Right hindlimb (tissue), 1 donor: ENCODE results near the gene PPP4C.
"Not testable (repeated sequence)": the region's sequence is repeated elsewhere in the genome, so short reads cannot be mapped to it uniquely, and the experiment has no call there.

Experiments used
- DNase-seq: peaks from one replicate; pipeline ENCODE4 v3.0.0-alpha.2; 2018

PPP4C gene

DNA sequence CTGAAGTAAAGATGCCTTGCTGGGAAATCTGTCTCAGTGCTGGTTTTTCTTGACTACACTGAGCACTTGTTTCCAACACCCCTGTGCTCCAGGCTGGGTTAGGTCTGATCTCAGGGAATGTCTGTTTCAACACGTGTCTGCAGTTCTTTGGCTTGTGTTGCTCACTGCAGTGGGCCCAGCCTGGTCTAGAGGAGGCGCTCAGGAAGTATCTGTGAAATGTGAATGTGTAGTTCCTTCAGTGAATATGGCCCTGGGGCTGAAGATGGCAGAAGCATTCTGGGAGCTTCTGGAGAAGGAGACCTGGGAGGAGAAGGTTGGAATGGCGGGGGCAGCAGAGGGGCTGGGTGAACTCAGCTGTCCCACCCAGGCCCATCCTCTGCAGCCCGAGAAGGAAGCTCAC lies 28.3 kb downstream of the PPP4C start:
- no peak for DNase-seq

DNA sequence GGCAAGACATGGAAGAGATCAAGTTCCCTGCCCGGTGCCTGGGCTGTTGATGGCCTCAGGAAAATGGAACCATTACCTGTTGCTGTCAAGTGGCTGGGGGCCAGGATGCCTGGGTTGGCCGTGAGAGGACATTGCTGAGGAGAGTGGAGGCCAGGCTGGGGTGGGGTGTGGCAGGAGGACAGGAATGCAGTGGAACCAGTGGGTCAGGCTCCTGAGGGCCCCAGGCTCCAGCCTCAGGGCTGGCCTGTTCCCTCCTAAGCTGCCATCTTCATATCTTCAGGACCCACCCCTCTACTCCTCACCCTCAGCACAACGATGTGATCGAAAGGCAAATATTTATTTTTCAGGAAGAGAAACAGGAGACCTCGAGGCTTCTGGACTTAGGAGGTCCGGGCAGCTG lies 28.7 kb downstream of the PPP4C start:
- no peak for DNase-seq

DNA sequence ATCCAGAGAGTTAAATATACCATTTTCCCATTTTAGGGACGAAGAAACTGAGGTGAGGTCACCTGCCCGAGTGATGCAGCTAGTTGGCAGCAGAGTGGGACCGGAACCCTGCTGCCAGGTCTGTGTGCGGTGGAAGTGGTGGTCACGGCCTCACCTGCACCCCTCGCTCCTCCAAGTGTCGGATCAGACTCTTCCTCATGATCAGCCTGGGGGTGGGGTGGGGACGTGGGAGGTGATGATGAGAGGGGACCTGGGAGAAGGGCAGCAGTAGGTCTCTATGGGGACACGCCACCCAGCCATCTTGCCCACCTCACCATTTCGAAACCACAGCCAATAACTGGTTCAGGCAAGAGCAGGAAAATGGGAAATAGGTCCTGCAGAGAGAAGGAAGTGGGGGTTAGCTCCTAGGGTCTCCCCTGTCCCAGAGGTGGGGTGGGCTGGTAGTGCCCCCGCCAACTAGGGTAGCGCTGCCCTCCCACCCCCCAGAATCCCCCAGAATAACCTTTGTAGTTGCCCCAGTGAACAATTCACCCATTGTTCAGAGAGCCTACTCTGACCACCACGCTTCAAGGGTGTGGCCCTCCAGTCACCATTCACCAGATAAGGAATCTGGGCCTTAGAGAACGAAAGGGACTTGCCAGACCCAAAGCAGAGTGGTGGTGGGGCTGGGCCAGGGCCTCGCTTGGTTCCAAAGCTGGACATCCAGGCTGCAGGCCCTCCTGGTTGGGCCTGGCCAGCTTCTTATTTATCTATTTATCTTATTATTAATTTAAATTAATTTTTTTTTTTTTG lies 32.5 kb downstream of the PPP4C start:
- no peak for DNase-seq

DNA sequence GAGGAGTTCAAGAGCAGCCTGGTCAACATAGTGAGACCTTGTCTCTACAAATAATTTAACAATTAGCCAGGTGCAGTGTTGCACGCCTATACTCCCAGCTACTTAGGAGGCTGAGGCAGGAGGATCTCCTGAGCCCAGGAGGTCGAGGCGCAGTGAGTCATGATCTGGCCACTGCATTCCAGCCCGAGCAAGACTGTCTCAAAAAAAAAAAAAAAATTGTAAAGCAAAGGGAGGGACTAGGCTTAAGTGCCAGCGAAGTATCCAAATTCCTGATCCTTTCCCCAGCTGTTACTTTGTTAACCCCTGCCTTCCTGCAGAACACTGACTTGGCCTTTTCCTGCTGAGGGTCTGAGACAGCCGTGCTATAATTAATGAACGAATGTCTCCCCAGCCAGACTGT lies 34.9 kb downstream of the PPP4C start:
- no peak for DNase-seq

DNA sequence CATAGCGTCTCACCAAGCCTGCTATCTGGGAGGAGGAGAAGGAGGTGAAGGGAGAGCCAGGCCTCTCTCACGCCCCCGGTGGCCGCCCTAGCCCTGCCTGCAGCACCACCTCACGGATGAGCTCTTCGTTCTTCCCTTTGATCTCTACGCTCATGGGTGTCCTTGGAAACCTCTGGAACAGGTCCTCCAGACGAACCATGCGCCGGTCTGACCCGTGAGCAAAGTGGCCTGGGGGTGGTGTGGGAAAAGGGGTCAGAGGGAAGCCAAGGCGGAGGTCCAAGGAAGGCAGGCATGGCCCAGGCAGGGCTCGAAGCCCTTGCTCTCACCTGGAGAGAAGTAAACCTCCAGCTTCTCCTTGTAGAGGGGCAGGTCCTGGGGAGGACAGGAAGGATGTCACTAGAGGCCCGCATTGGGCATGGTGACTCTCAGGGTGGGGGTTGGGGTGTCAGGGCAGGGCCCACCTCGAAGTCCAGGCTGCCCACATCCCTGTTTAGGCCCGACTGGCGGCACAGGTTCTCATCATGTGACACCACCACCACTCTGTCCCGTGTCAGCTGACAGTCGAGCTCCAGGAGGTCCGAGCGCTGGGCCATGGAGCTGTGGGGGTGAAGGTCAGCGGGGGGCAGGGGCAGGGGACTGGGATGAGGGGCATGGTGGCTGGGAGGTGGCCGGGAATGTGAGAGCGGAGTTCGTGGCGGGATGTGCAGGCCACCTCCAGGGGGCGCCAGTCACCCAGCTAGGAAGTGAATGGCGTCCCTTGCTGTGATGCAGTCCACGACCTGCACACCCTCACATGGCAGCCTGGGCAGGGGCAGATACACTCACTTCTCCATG lies 36.6 kb downstream of the PPP4C start:
- peak; percentile 44 for DNase-seq

DNA sequence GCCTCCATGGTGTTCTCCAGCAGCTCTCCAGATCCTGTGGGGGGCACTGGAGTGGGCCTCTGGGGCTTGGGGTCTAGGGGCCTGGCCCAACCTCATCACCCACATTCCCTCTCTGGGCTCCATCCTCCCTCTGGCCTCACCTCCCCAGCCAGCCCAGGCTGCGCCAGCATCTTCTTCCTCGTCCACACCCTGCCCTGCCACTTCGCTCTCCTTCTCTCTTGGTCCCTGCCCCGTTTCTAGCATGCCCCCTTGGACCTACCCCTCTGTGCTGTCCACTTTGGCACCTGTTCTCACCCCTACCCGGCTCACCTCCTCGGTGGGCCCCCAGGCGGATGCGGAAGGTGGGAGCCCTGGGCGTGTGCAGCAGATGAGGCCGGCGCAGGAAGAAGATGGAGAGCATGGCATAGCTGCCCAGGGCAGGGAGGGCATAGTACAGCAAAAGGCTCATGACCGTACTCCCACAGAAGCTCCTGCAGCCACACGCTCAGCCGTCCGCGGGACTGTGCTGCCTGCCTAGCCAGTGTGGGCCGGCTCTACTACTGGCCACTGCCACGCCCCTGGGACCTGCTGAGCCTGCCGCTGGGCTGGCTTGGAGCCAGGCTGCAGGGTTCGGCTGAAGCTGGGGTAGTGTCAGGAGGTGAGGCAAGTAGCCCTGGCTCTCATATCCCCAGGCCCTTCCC lies 37.4 kb downstream of the PPP4C start, which contains the start of gene GDPD3:
Gene GDPD3 (minus strand): TSS at position 507 of the 680 bp plus-strand sequence. CDS start 59 bp downstream, at position 448.
- no peak for DNase-seq

DNA sequence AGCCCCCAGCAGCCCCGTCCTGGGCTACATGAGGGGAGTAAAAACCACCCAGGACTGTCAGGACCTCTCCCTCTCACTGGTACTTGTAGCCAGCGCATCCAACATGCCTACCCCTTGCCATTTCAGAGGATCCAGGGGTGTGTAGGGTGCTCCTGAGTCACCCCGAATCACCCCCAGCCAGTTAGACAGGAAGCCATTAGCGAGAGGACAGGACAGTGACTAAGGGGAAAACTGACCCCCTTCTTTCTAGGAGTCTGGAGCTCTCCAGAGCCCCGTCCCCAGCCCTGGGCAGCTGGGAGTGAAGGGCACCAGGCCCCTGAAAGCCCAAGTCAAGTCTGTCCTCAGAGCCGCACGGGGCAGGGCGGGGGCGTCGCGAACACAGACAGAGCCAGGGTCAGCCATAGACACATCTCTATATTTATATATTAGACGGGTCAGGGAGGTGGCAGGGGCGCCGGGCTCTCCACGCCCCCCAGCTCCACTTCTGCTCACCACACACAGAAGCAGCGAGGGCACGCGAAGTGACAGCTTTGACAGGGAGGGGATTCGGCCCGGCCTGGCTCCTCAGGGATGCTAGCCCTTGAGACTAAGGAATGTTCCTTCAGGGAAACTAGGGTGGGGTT lies 38.0 kb downstream of the PPP4C start:
- no peak for DNase-seq

DNA sequence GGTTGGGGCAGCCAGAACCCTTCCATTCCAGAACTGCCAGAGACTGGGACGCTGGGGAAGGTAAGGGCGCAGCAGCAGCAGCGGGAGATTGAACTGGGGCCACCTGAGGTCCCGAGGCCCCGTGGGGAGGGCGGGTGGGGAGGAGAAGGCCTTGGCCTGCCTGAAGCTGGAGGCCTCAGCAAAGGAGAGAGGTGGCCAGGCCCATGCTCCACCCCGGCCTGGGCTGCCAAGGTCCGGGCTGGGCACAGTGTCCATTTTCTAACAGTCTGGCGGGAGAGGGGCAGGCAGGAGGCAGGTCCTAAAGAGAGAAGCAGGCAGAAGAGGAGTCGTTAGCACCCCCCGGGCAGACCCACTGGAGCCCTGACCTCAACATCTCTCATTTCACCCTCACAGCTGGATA lies 38.6 kb downstream of the PPP4C start:
- DNase-seq: no peak

DNA sequence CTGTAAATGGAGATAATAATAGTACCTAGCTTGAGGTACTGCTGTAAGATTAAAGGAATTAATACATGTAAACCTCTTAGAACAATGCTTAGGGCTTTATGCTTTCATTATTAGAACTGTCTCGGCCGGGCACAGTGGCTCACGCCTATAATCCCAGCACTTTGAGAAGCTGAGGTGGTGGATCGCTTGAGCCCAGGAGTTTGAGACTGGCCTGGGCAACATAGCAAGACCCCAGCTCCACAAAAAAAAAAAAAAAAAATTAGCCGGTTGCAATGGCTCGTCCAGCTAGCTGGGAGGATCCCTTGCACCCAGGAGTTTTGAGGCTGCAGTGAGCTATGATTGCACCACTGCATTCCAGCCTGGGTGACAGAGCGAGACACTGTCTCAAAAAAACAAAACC lies 39.0 kb downstream of the PPP4C start:
- DNase-seq: not testable (repeated sequence)

DNA sequence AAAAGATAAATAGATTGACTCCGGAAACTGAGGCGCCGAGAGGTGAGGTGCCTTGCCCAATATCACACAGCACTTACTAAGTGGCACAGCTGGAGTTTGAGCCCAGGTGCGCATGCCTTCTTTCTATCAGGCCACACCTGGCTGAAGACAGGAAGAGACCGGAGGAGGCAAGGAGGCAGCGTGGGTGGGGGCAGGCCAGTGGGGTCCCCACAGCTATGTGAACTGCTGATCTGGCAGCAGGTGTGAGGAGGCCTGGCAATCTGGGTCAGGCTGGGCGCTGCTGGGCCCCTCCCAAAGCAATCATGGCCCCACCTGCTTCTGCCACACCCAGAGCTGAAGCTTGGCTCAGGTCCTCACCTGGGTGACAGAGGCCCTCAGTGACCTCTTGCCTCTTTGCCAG lies 39.4 kb downstream of the PPP4C start:
- no peak for DNase-seq

DNA sequence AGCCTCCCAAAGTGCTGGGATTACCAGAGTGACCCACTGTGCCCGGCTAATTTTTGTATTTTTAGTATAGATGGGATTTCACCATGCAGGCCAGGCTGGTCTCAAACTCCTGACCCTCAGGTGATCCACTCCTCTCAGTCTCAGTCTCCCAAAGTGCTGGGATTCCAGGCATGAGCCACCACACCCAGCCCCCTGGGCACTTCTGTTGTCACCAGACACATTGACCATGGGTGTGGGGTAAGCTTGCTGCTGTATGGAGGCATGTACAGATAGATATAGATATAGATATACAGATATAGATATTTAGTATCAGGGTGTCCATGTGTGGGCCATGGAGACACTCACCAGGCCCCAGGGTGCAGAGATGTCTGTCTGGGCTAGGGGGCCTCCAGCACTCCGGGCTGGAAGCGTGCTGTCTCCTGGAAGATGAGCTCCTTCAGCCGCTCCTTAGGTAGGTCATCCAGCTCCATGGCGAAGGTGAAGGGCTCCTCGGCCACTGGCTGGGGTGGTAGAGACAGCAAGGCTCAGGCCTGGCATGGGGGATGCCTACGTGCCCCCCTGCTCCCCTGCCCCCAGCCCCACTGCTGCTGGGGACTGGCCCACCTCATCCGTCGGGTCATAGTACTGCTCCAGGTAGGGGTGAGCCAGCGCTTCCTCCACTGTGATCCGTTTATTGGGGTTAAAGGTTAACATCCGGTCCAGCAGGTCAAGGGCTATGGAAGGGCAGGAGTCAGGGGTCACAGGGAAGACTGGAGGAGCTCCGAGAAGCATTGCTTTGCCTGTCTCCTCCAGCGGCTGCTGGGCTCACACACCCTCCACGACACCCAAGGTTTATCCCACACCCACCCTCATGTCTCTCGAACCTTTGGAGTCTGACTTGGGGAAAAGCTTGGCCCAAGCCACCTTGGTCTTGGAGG lies 40.8 kb downstream of the PPP4C start:
- DNase-seq: no peak

DNA sequence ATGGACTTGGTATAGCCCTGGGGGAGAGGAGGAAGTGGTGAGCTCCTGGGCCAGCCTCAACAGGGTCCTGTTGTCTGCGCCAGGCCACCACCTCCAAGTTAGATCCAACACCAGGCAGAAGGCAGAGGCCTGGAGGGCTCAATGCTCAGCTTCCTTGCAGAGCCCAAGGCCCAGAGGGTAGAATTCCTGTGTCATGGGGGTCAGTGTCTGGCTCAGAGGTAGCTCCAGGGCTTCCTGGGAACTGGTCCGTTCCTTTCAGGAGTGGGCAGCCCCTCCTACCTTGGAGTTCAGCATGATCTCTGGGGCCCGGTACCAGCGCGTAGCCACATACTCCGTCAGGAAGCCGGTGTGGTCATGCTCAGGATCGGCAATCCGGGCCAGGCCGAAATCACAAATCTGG lies 42.0 kb downstream of the PPP4C start:
- DNase-seq: no peak

DNA sequence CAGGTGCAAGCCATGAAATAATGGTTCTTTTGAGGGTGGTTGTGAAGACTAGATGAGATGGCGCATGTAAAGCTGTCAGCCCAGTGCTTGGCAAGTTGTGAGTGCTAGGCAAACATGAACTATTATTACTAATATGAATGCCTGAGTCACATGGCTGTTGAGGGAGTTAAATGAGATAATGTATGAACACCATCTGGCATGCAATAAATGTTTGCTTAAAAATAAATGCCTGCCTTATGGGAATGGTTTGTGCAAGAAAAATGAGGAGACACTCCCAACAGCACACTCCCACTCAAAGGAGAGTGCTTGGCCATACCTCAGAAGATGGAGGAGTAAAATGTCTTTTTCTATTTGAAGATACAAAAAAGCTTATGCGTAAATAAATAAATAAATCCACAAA lies 43.6 kb downstream of the PPP4C start:
- no peak for DNase-seq

DNA sequence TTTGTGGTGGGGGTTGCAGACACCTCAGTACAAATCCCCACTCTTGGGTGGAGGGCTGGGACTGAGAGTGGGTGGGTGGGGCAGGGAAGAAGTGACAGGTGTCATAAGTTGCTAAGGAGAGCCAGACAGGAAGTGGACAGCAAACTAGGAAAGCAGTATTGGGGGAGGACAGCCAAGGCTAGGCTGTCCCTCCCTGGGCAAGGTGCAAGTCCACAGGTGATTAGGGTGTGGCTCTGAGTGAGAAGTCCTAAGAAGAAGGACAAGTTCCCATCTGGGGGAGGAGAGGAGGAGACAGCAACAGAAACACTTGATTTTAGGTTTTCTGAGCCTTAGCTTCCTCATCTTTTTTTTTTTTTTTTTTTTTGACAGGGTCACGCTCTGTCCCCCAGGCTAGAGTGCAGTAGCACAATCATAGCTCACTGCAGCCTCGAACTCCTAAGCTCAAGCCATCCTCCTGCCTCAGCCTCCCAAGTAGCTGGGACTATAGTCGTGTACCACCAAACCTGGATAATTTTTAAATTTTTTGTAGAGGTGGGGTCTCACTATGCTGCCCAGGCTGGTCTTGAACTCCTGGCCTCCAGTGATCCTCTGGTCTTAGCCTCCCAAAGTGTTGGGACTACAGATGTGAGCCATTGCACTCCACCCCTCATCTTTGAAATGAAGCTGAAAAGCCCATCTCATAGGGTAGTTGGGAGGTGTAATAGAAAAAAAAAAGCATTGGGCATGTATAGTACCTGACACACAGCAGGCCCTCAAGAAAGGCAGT lies 44.7 kb downstream of the PPP4C start:
- no peak for DNase-seq

DNA sequence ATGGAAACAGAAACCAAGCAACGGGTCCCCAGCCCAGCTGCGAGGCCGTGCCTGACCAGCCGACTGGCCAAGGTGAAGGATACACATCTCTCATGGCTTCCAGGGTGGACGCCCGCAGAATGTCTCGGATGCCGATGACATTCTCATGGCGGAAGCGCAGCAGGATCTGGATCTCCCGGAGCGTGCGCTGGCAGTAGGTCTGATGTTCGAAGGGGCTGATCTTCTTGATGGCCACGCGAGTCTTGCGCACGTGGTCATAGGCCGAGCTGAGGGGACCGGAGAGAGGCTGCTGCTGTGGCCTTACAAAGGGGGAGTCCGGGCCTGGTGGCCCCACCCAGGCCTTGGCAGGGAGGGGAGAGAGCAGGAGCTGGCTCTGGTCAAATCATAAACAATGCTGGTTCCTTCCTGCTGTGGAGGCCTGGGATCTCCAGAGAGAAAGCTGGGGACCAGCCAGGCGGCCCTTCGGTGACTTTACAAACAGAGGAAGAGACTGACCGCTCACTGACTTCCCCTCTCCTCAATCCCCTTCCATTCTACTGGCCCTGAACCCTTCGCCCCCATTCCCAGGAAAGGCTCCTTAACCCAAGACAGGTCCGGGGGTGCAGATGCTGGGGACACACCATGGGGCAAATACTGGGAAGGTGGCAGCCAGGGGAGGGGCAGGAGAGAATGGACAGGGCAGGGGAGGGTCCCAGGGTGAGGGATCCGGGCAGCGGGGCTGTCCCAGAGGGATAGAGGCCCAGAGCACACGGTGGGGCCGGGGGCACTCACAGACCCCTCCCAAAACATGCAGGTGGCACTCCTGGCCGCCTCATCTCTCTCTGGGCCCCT lies 46.2 kb downstream of the PPP4C start:
- DNase-seq: peak; percentile 72

DNA sequence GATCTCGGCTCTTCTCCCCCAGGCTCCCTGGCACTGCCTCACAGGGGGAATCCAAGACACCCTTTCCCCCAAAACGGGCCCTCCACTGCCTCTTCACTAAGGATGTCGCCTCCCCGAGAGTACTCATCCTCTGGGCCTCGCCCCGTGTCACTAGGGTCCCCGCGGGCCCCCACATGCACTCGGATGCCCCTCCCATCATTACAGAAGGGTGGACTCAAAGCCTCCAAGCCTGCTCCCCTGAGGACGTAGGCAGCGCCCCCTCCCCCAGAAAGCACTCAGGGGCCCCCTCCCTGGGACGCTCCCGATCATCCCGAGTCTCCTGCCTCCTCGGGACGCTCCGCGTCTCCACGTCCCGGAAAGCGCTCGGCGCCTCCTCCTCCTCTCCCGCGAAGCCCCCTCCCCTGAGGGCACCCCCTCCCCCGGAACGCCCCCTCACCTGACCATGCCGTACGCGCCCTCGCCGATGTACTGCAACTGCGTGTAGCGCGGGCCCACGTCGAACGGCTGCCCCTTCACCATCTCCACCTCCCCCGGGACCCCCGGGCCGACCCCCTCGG lies 46.9 kb downstream of the PPP4C start:
- DNase-seq: no peak

DNA sequence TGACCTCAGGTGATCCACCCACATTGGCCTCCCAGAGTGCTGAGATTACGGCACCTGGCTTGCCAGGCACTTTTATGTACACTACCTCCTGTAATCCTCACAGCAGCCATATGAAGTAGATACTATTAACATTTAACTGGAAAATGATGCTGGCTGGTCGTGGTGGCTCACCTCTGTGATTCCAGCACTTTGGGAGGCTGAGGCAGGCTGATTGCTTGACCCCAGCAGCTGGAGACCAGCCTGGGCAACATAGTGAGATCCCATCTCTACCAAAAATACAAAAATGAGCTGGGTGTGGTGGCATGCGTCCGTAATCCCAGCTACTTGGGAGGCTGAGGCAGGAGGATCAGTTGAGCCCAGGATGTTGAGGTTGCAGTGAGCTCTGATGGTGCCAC lies 49.2 kb downstream of the PPP4C start:
- no peak for DNase-seq

DNA sequence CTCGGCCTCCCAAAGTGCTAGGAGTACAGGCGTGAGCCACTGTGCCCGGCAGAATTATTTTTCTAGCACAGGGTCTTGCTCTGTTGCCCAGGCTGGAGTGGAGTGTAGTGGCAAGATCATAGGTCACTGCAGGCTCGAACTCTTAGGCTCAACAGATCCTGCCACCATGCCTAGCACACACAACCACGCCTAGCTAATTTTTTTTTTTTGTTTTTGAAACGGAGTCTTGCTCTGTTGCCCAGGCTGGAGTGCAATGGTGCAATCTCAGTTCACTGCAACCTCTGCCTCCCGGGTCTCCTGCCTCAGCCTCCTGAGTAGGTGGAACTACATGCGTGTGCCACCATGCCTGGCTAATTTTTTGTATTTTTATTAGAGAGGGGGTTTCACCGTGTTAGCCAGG lies 49.9 kb downstream of the PPP4C start:
- DNase-seq: not testable (repeated sequence)

DNA sequence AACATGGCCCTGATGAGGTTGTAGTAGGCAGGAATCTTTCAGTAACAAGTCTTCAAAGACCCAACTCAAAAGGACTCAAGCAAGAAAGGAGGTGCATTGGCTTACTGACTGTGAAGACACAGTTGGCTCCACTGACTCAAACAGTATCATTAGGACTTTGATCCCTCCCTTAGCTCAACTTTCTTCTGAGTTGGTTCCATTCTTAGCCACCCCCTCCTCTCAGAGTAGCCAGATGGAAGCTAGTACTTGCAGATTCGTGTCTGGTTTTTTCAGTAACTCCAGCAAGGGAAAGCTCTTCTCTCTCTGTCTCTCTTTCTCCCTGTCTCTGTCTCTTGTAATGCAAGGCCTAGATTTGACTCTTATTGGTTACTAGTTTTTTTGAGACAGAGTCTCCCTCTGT lies 52.2 kb downstream of the PPP4C start:
- no peak for DNase-seq
